ENCODE results near the gene EREG. TPM values are rescaled to one million over a fixed set of nuclear protein-coding genes. Genes with fewer than 3 reads are reported as not detected.

The EREG gene
- total RNA-seq, 1 donor from 2014 or later, result 0.30 TPM

DNA sequence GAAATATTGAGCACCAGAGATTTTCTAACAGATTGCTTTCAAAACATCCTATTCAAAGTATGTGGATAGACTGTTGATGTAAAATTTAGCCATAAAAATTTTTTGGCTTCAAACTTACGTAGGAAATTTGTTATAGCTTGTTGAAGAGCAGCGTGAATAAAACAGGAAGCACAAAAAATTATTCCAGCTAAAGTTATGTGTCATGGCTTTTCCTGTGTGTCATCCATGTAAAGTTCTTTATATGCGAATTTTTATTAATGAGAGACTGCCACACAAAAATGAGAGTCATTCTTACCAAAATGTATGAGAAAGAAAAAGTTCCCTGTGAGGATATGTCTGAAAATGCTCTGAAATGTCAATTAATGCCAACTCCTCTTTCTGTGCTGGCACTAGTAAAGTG lies 37.2 kb upstream of the EREG start:
- H3K27ac ChIP-seq (ENCODE audit: low read depth, low read length), result no peak overlapping the region
- DNase-seq (ENCODE audit: low read depth), result peak; percentile 31
- no peak overlapping the region for H3K4me3 Mint-ChIP-seq (ENCODE audit: unreplicated experiment)
- H3K9ac ChIP-seq (ENCODE audit: low read length), result no peak overlapping the region
- TF ChIP-seq, protein P1, sequence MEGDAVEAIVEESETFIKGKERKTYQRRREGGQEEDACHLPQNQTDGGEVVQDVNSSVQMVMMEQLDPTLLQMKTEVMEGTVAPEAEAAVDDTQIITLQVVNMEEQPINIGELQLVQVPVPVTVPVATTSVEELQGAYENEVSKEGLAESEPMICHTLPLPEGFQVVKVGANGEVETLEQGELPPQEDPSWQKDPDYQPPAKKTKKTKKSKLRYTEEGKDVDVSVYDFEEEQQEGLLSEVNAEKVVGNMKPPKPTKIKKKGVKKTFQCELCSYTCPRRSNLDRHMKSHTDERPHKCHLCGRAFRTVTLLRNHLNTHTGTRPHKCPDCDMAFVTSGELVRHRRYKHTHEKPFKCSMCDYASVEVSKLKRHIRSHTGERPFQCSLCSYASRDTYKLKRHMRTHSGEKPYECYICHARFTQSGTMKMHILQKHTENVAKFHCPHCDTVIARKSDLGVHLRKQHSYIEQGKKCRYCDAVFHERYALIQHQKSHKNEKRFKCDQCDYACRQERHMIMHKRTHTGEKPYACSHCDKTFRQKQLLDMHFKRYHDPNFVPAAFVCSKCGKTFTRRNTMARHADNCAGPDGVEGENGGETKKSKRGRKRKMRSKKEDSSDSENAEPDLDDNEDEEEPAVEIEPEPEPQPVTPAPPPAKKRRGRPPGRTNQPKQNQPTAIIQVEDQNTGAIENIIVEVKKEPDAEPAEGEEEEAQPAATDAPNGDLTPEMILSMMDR (IDR thresholded peaks at IDR 0.05; ENCODE audit: insufficient read depth, low read depth, low read length), result no peak
- no peak for TF ChIP-seq EZH2 (IDR thresholded peaks at IDR 0.05; ENCODE audit: insufficient read depth, low read length)
- no peaks in the 10 kb centered on the region for H3K9me3 Mint-ChIP-seq (ENCODE audit: unreplicated experiment)
- H3K4me3 ChIP-seq (ENCODE audit: insufficient read depth, low read depth, low read length), result no peak overlapping the region
- peak overlapping the region; percentile 41 for H3K4me2 ChIP-seq (ENCODE audit: low read length)
- no peaks in the 10 kb centered on the region for H3K27me3 ChIP-seq (ENCODE audit: insufficient read depth, low read length)
- H4K20me1 ChIP-seq (ENCODE audit: insufficient read depth, low read length), result no peaks in the 10 kb centered on the region
- H3K4me1 ChIP-seq (ENCODE audit: insufficient read depth, low read length), result no peaks in the 10 kb centered on the region
- H3K79me2 ChIP-seq (ENCODE audit: insufficient read depth, low read length), result no peaks in the 10 kb centered on the region
- no peak for FAIRE-seq
- no peaks in the 10 kb centered on the region for H3K36me3 ChIP-seq (ENCODE audit: insufficient read depth, low read length)
- no peak overlapping the region for H2AFZ ChIP-seq (ENCODE audit: low read depth, low read length)
- no peaks in the 10 kb centered on the region for H3K36me3 Mint-ChIP-seq (ENCODE audit: low read depth, unreplicated experiment)
- peaks cover 6% of the 10 kb centered on the region for H3K27me3 Mint-ChIP-seq (ENCODE audit: low read depth, unreplicated experiment)
- no peaks in the 10 kb centered on the region for H3K4me1 Mint-ChIP-seq (ENCODE audit: low read depth, unreplicated experiment)
- no peak overlapping the region for H3K27ac Mint-ChIP-seq (ENCODE audit: unreplicated experiment)
- no peaks in the 10 kb centered on the region for H3K9me3 ChIP-seq (ENCODE audit: insufficient read depth, low read depth, low read length)

DNA sequence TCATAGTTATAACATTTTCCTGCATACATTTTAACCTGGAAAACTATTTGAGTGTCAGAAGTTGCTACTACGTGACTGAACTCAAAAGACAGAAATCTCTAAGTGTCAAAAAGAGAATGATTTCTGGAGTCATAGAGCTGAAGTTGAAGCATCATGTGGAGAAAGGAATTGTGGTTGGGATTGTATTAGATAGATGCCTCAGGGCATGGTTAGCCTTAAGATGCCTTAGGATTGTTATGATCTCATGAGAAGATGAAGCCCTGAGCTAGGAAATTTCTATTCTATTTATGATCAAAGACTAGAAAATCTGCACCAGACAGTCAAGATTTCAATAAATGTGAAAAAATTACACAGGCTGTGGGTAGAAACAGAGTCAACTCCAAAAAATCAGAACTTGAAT lies 36.4 kb upstream of the EREG start:
- no peak for FAIRE-seq
- no peak overlapping the region for H3K4me3 Mint-ChIP-seq (ENCODE audit: unreplicated experiment)

DNA sequence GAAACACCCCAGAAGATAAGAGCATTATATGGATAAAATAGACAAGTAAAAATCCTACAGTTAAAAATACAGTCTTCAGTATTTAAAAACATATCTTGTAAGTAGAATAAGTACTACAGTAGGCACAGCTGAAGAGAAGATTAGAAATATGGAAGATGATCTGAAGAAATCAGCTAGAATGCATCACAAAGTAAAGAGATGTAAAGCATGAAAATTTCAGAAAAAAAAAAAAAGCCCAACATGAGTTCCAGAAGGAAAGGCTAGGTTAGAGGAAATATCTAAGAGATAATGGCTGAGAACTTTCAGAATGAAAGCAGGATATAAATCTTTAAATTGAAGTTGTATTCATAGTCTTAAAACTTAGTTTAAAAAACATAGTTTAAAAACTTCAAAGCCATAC lies 35.6 kb upstream of the EREG start:
- no peak overlapping the region for H3K27ac ChIP-seq (ENCODE audit: low read depth, low read length)
- no peak overlapping the region for H2AFZ ChIP-seq (ENCODE audit: low read depth, low read length)
- no peaks in the 10 kb centered on the region for H3K27me3 ChIP-seq (ENCODE audit: insufficient read depth, low read length)
- H3K4me3 ChIP-seq (ENCODE audit: insufficient read depth, low read depth, low read length), result no peak overlapping the region
- no peaks in the 10 kb centered on the region for H3K36me3 ChIP-seq (ENCODE audit: insufficient read depth, low read length)
- H3K27ac Mint-ChIP-seq (ENCODE audit: unreplicated experiment), result no peak overlapping the region
- H3K4me1 ChIP-seq (ENCODE audit: insufficient read depth, low read length), result no peaks in the 10 kb centered on the region
- peaks cover 1% of the 10 kb centered on the region for H3K9me3 Mint-ChIP-seq (ENCODE audit: unreplicated experiment)
- H4K20me1 ChIP-seq (ENCODE audit: insufficient read depth, low read length), result no peaks in the 10 kb centered on the region
- H3K36me3 Mint-ChIP-seq (ENCODE audit: low read depth, unreplicated experiment), result peaks cover under 1% of the 10 kb centered on the region
- TF ChIP-seq, protein P1 (IDR thresholded peaks at IDR 0.05; ENCODE audit: insufficient read depth, low read depth, low read length), result no peak
- no peak for TF ChIP-seq EZH2 (IDR thresholded peaks at IDR 0.05; ENCODE audit: insufficient read depth, low read length)
- H3K9me3 ChIP-seq (ENCODE audit: insufficient read depth, low read depth, low read length), result no peaks in the 10 kb centered on the region
- DNase-seq (ENCODE audit: low read depth), result no peak
- H3K4me2 ChIP-seq (ENCODE audit: low read length), result no peak overlapping the region
- no peak for FAIRE-seq
- no peaks in the 10 kb centered on the region for H3K27me3 Mint-ChIP-seq (ENCODE audit: low read depth, unreplicated experiment)
- H3K79me2 ChIP-seq (ENCODE audit: insufficient read depth, low read length), result no peaks in the 10 kb centered on the region
- no peak overlapping the region for H3K9ac ChIP-seq (ENCODE audit: low read length)
- no peaks in the 10 kb centered on the region for H3K4me1 Mint-ChIP-seq (ENCODE audit: low read depth, unreplicated experiment)
- no peak overlapping the region for H3K4me3 Mint-ChIP-seq (ENCODE audit: unreplicated experiment)

More for the DNA sequence above, 36.4 kb upstream of the EREG start:
- no peak overlapping the region for H3K27ac ChIP-seq (ENCODE audit: low read depth, low read length)
- Mint-ChIP-seq H3K4me1 (ENCODE audit: low read depth, unreplicated experiment) (no peaks in the 10 kb centered on the region), H3K27ac (ENCODE audit: unreplicated experiment) (no peak overlapping the region), H3K36me3 (ENCODE audit: low read depth, unreplicated experiment) (no peaks in the 10 kb centered on the region), H3K9me3 (ENCODE audit: unreplicated experiment) (no peaks in the 10 kb centered on the region), H3K27me3 (ENCODE audit: low read depth, unreplicated experiment) (peaks cover 3% of the 10 kb centered on the region)
- DNase-seq (ENCODE audit: low read depth), result no peak
- no peaks in the 10 kb centered on the region for H3K79me2 ChIP-seq (ENCODE audit: insufficient read depth, low read length)
- no peaks in the 10 kb centered on the region for H4K20me1 ChIP-seq (ENCODE audit: insufficient read depth, low read length)
- H3K4me2 ChIP-seq (ENCODE audit: low read length), result no peak overlapping the region
- no peak overlapping the region for H3K4me3 ChIP-seq (ENCODE audit: insufficient read depth, low read depth, low read length)
- no peak overlapping the region for H2AFZ ChIP-seq (ENCODE audit: low read depth, low read length)
- no peaks in the 10 kb centered on the region for H3K4me1 ChIP-seq (ENCODE audit: insufficient read depth, low read length)
- TF ChIP-seq EZH2 (IDR thresholded peaks at IDR 0.05; ENCODE audit: insufficient read depth, low read length), result no peak
- H3K36me3 ChIP-seq (ENCODE audit: insufficient read depth, low read length), result no peaks in the 10 kb centered on the region
- H3K9me3 ChIP-seq (ENCODE audit: insufficient read depth, low read depth, low read length), result no peaks in the 10 kb centered on the region
- no peak overlapping the region for H3K9ac ChIP-seq (ENCODE audit: low read length)
- no peaks in the 10 kb centered on the region for H3K27me3 ChIP-seq (ENCODE audit: insufficient read depth, low read length)

Data from astrocyte (in vitro differentiated cells and primary cell).